GM19099 (cell line): ENCODE measurements around the gene OLFML2A.

Source experiments
- POLR2A ChIP-seq: IDR thresholded peaks from 3 replicates; pipeline ENCODE4 v1.6.1; 2011; ENCODE audit warnings: low read depth; ENCODE audit not compliant: insufficient read length; ENCODE audit errors: extremely low read depth

The OLFML2A gene

DNA sequence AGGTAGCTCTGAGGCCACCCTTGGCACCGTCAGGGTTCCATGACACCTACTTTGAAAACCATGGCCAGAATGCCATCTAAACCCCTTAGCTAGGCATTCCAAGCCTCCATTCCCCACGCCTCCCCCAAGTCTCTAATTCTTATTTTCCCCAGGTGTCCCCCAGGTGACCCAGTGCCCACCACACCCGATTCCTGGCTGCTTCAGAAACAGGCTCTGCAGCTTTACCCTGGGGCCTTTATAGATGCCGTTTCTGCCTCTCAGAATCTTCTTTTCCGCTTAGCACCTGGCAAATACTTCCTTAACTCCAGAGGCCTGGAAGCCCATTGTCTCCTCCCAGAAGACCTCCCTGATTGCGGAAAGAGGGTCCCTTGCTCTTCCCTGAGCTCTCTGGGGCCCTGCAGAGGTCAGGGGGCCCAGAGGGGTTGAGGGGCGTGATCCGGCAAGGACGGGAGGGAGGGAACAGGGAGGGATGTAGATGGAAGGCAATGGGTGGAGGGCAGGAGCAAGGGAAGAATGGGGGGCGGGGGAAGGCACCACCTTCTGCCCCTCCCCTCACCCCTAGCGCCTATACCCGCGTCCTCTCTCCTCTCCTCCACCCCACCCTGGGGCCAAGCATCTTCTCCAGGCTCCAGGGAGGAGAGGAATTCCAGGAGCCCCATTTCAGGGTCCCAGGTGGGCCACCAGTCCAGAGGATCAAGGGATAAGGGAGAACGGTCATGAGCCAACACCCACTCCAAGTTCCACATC is 64.3 kb downstream of the OLFML2A start:
- no peak for TF ChIP-seq POLR2A

DNA sequence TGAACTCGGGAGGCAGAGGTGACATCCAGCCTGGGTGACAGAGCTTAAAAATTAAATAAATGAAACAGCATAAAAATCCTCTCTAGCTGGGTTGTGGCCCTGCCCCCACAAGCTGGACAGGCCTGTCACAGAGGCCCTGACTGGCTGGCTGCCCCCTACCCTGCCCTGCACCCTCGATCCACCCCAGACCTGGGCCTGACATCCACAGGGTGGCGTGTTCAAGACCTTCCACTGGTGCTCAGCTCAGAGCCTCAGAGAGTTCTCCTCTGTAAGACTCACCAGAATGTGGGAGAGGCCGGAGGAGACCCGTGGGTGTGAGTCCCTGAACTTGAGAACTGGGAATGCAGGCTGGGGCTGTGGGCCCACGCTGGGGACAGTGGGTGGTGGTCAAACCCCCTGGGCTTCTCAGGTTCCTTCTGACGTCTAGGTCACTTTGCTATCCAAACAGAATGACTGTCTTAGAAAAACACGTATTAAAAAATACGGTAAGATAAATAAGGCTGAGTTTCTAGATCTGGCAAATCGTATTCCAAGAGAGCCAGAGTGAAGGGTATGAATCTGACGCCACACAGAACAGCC is 66.6 kb downstream of the OLFML2A start:
- TF ChIP-seq POLR2A: no peak

DNA sequence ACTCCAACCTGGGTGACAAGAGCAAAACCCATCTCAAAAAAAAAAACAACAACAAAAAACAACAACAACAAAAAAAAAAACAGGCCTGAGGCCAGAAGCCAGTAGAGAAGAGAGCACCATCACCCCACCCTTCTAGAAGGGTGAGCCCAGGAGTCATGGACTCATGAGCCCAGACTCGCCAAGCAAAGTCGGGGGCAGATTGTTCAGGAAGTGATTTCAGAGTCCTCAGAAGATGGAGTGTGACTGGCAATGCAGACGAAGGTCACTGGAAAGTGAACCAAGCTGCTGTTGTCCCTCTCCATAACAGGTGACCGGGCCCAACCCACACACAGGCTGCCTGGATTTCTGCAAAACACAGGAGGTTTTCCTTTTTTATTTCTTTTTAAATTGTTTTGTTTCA is 67.4 kb downstream of the OLFML2A start:
- no peak for TF ChIP-seq POLR2A

DNA sequence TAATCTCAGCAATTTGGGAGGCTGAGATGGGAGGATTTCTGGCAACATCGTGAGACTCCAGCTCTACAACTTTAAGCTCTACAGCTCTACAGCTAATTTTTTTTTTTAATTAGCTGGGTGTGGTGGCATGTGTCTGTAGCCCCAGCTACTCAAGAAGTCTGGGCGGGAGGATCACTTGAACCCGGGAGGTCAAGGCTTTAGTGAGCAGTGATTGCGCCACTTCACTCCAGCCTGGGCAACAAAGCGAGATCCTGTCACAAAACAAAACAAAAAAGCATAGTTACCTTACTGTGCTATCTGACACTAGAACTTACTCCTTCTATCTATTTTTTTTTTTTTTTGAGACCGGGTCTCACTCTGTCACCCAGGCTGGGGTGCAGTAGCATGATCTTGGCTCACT is 70.0 kb downstream of the OLFML2A start:
- no peak for TF ChIP-seq POLR2A

DNA sequence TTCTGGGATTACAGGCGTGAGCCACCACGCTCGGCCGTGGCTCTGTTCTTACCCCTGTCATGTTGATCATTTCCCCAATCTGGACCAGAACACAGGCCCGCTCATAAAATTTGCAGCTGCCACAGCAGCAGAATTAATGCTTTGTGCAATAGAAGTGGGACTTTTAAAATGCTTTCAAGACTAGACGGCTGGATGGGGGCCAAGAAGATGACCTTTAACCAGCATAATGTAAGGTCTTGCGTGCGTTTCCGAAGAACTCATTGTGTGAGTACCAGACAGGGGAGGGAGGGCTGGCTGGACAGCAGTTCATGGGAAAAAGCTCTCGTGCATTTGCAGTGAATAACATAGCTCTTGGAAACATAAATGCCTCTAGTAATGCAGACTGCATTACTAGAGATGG is 72.9 kb downstream of the OLFML2A start:
- TF ChIP-seq POLR2A: no peak

DNA sequence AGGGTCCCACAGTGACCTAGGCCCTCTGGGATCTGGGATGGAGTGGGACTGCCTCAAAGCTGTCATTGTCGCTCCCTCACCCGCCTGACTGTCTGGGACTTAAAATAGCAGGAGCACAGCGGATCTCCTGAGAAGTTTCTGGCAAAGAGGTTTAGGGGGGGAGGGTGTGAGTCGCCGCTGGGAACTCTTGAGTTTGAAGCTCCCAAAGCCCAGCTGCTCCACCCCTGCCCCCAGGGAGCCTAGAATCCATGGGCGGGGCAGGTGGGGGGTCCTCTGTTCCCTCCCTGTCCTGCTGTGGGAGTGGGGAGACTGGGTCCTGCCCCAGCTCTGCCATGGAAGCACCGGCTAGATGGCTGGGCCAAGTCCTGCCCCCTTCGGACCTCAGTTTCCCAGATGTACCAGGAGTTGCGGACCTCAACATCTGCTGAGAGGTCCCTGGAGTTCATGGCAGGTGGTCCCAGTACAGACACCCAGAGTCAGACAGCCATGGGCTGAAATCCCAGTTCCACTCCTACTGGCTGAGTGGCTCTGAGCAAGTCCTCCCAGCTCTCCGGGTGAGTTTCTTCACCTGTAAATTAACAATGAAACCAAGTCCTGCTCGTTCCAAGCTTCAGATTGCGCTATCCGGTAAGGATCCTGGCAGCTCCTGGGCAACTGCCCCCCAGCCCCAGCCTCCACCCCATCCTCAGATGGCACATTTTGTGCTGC is 75.3 kb downstream of the OLFML2A start:
- TF ChIP-seq POLR2A: no peak

DNA sequence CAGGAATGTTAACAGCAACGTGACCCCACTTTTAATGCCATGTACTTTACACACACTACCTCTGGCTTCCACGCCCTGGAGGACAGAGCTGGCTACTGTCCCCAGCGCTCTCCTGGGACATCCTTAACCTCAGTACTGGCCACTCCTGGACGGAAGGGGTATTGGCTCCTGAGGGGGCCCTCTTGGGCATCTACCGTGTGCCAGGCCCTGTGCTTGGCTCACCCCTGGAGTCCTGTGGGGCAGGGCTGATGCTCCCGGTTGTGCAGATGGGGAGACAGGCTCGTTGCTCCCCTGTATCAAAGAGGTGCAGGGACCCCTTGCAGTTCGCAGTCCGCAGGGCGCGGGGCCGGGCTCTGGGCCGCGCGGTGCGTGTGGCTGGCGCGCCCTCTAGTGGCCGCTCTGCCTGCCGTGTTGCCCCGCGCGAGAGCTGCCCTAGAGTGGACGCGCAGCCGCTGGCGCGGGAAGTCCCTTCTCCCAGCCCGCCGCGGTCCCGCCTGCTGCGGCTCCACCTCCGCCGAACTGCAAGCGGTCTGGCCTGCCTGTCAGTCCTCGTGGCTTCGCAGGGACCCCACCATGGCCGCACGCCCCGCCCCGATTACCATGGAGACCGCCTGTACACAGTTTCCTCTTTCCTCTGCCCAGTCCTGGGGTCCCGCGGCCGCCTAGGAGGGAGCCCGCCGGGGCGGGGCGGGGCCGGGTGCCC is 76.0 kb downstream of the OLFML2A start, which contains the start of gene WDR38:
Gene WDR38, plus strand, starts transcription at position 632 of the 703 bp plus-strand sequence. CDS start 72 bp downstream, outside the sequence.
- no peak for TF ChIP-seq POLR2A

DNA sequence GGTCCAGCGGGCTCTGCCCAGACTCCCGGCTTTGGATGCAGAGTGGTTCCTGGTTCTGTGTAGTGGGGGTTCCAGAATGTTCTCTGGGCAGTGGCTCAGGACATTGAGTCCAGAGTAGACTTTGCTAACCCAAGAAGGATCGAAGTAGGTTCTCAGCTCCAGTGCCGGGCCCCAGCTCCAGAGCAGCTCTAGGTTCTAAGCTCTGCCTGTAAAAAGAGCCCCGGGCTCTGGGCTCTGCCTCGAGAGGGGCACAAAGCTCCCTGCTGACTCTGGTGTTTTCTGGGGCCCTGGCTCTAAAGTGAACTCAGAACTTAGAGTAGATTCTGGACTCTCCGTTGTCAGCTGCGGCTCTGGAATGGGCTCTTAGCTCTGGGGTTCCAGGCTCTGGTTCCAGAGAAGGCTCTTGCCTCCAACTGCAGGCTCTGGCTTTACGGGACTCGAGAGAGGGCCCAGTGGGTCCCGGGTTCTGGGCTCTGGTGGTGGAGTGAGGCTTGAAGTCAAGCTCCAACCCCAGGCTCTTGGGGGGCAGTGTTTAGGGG is 76.7 kb downstream of the OLFML2A start:
- TF ChIP-seq POLR2A: no peak

DNA sequence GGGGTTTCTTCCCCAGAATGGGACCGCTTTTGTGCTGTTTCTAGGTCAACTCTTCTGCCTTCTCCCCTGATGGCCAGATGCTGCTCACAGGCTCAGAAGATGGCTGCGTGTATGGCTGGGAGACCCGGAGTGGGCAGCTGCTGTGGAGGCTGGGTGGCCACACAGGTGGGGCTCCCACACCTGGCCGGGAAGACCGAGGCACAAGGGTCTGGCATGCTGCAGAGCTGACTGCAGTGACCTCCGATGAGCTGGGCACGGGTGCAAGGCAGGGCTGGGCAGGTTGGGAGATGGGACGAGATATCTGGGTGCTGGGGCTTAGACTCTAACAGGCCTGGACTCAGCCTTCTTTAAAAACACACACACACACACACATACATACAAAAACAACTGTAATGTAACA is 77.2 kb downstream of the OLFML2A start:
- TF ChIP-seq POLR2A: no peak

DNA sequence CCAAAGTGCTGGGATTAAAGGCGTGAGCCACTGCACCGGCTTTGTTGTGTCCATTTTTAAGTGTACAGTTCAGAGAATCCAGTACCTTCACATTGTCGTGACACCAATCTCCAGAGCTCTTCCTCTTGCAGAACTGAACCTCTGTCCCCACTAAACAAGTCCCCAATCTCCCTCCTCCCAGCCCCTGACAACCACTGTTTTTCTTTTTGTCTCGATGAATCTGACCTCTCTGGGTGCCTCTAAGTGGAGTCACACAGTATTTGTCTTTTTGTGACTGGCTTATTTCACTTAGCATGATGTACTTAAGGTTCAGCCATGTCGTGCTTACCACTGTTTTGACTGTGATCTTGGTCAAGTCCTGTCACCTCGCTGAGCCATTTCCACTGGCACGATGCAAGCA is 77.9 kb downstream of the OLFML2A start:
- TF ChIP-seq POLR2A: no peak

DNA sequence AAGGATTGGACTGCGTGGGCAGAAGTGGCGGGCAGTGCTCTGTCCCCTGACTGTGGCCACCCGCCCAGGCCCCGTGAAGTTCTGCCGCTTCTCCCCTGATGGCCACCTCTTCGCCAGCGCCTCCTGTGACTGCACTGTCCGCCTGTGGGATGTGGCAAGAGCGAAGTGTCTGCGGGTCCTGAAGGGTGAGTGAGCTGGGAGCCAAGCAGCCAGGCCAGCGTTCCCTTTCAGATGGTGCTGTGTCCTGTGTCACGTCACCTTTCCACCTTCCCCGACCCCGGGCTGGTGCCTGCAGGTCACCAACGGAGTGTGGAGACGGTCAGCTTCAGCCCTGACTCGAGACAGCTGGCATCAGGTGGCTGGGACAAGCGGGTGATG is 78.6 kb downstream of the OLFML2A start:
- TF ChIP-seq POLR2A: no peak

DNA sequence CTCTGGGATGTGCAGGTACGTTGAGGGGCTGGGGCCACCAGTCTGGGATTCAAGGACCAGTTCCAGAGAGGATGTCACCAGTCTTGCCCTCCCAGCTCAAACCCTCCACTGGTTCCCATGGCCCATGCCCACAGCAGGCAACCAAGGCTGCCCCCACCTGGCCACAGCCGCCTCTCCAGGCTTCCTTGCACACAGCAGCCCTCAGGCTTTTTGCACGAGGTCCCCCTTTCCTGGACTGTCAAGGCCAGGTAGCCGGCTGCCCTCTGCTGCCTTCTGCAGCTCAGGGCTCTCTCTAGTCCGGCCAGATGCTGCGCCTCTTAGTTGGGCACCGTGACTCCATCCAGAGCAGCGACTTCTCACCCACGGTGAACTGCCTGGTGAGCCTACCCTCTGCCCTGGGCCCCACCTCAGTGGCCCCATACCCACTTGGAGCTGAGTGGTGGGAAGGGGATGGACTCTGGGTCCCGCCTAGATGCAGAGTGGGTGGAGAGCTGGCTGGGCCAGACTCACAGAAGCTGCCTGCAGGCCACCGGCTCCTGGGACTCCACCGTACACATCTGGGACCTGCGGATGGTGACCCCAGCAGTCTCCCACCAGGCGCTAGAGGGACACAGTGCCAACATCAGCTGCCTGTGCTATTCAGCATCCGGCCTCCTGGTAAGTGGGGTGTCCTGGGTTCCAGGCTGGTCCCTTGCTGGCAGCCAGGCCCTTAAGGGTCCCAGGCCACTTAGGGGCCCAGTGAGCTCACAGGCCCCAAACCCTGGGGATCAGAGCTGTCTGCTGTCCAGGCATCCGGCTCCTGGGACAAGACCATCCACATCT is 79.2 kb downstream of the OLFML2A start:
- TF ChIP-seq POLR2A: no peak

DNA sequence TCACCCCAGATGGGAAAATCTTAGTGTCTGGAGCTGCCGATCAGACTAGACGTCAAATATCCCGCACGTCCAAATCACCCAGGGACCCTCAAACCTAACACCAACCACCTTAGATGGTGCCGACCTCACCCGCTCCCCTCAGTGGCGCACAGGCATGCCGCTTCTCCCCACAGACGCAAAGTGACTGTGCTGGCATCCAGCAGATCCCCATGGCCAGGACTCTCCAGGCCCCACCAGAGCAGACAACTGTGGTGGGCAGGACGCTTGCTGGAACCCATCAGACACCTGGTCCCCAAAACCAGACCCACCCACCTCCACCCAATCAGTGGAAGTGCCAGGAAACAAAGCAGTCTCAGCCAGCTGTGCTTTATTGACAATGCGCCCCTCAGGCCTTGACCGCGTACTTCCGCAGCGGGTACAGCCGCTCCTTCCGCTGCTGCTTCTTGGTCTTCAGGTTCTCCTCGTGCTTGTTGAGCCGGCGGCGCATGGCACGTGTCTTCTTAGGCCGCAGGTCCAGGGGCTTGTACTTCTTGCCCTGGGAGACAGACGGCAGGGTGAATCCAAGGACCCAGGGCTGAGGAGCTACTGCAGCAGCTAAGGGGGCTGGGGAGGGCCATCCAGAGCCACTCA is 80.7 kb downstream of the OLFML2A start:
- TF ChIP-seq POLR2A: no peak
